GM23338 (cell line): ENCODE data around the gene MRGPRE. TPM values are rescaled to one million over a fixed set of nuclear protein-coding genes. Genes with fewer than 3 reads are reported as not detected.

ENCODE experiments used
- ATAC-seq: fragments of 200-7000 bp; cut with Tn5 transposase; 3 replicates; pipeline ENCODE4 v1.9.1; 2020
- DNase-seq: peaks from one replicate; pipeline ENCODE4 v3.0.0-alpha.2; 2015; ENCODE audit warnings: low spot score
- H2AFZ ChIP-seq: fragments of 200-600 bp; sonication (generic); 2 replicates; pipeline ENCODE4 v1.8.0; 2016; ENCODE audit warnings: antibody characterized with exemption, mild to moderate bottlenecking, moderate library complexity
- H3F3A ChIP-seq: fragments of 200-600 bp; sonication (generic); replicated peaks from 2 replicates; pipeline ENCODE4 v1.8.0; 2017; ENCODE audit warnings: antibody characterized with exemption, mixed run types, low read depth
- H3K27ac ChIP-seq: fragments of 200-600 bp; sonication (generic); 2 replicates; pipeline ENCODE4 v1.6.1; 2016; ENCODE audit warnings: low read depth
- H3K27me3 ChIP-seq: fragments of 200-600 bp; sonication (generic); 2 replicates; pipeline ENCODE4 v1.8.0; 2016; ENCODE audit warnings: mild to moderate bottlenecking, mixed run types, moderate library complexity; ENCODE audit not compliant: insufficient read depth
- H3K36me3 ChIP-seq: fragments of 200-600 bp; sonication (generic); 2 replicates; pipeline ENCODE4 v1.8.0; 2016; ENCODE audit warnings: mild to moderate bottlenecking; ENCODE audit not compliant: insufficient read depth
- H3K4me1 ChIP-seq: fragments of 200-600 bp; sonication (generic); 2 replicates; pipeline ENCODE4 v1.8.0; 2016; ENCODE audit warnings: mild to moderate bottlenecking, moderate library complexity; ENCODE audit not compliant: insufficient read depth
- H3K4me2 ChIP-seq: fragments of 200-600 bp; sonication (generic); 2 replicates; pipeline ENCODE4 v1.7.1; 2017; ENCODE audit warnings: mixed run types
- H3K4me3 ChIP-seq: fragments of 200-600 bp; sonication (generic); 2 replicates; pipeline ENCODE4 v1.6.1; 2016; ENCODE audit warnings: mixed run types
- H3K79me2 ChIP-seq: fragments of 200-600 bp; sonication (generic); replicated peaks from 2 replicates; pipeline ENCODE4 v1.8.0; 2017; ENCODE audit warnings: mild to moderate bottlenecking; ENCODE audit not compliant: insufficient read depth
- H3K9me2 ChIP-seq: fragments of 200-600 bp; sonication (generic); 2 replicates; pipeline ENCODE4 v1.8.0; 2017; ENCODE audit not compliant: insufficient read depth
- H4K20me1 ChIP-seq: fragments of 200-600 bp; sonication (generic); replicated peaks from 2 replicates; pipeline ENCODE4 v1.8.0; 2017; ENCODE audit warnings: mild to moderate bottlenecking; ENCODE audit not compliant: insufficient read depth
- H3K27ac Mint-ChIP-seq: 2 replicates; pipeline ENCODE4 v1.8.0; 2020; ENCODE audit warnings: inconsistent platforms, mild to moderate bottlenecking, moderate library complexity, mixed read lengths
- H3K27me3 Mint-ChIP-seq: 3 replicates; pipeline ENCODE4 v1.8.0; 2022; ENCODE audit warnings: low read depth, mild to moderate bottlenecking, moderate library complexity, mixed read lengths, inconsistent platforms; ENCODE audit not compliant: insufficient read depth, poor library complexity
- H3K36me3 Mint-ChIP-seq: 3 replicates; pipeline ENCODE4 v1.8.0; 2021; ENCODE audit warnings: low read depth, mild to moderate bottlenecking, inconsistent platforms, moderate library complexity, mixed read lengths
- H3K4me1 Mint-ChIP-seq: 3 replicates; pipeline ENCODE4 v1.8.0; 2020; ENCODE audit warnings: mild to moderate bottlenecking, inconsistent platforms, mixed read lengths
- H3K4me3 Mint-ChIP-seq: 3 replicates; pipeline ENCODE4 v1.8.0; 2021; ENCODE audit warnings: moderate library complexity, mild to moderate bottlenecking, inconsistent platforms, mixed read lengths
- H3K9me3 Mint-ChIP-seq: 3 replicates; pipeline ENCODE4 v1.8.0; 2020; ENCODE audit warnings: moderate library complexity, mild to moderate bottlenecking, inconsistent platforms, mixed read lengths
- EZH2 ChIP-seq: fragments of 200-600 bp; sonication (generic); IDR thresholded peaks from one replicate; pipeline ENCODE4 v1.8.0; 2017; ENCODE audit warnings: antibody characterized with exemption, mild to moderate bottlenecking, low read depth; ENCODE audit not compliant: unreplicated experiment
- NANOG ChIP-seq: IDR thresholded peaks from 2 replicates; pipeline ENCODE4 v1.6.1; 2016; ENCODE audit warnings: antibody characterized with exemption, borderline replicate concordance
- ZNF114 ChIP-seq: fragments of 250-450 bp; sonication (Bioruptor Pico); IDR thresholded peaks from 2 replicates; pipeline ENCODE4 v1.5.0; 2020; ENCODE audit warnings: mild to moderate bottlenecking, moderate library complexity
- polyA plus RNA-seq: library from polyadenylated mRNA; unstranded; fragments of >200 nt; fragmentation: Nextera tagmentation; extraction: Ambion mirVana; gene quantifications from 2 replicates; pipeline ENCODE4 v1.2.1, GENCODE V29; 2016
- total RNA-seq: library from RNA; depleted of rRNA; stranded (reverse); fragments of >200 nt; shearing (Covaris generic); gene quantifications from 2 replicates; pipeline ENCODE4 v1.2.3, GENCODE V29; 2014
- TF ChIP-seq, protein P1 (sequence below): IDR thresholded peaks from one replicate; pipeline ENCODE4 v1.6.1; 2018; ENCODE audit warnings: antibody characterized with exemption; ENCODE audit not compliant: unreplicated experiment
- TF ChIP-seq, protein P2 (sequence below): IDR thresholded peaks from 2 replicates; pipeline ENCODE4 v1.6.1; 2016; ENCODE audit warnings: antibody characterized with exemption
- TF ChIP-seq, protein P3 (sequence below), 2 experiments: fragments of 200-600 bp in 1 of 2; sonication (generic) in 1 of 2; conservative IDR thresholded peaks; 2 replicates each; pipeline versions ENCODE4 v1.5.1 to v1.6.1; 2016 to 2017; ENCODE audit warnings: antibody characterized with exemption in 2 of 2, low read depth in 2 of 2, mild to moderate bottlenecking in 2 of 2, moderate library complexity in 1 of 2

Gene MRGPRE
- total and polyA plus RNA-seq, 2 experiments from 2014 or later, result not detected

DNA sequence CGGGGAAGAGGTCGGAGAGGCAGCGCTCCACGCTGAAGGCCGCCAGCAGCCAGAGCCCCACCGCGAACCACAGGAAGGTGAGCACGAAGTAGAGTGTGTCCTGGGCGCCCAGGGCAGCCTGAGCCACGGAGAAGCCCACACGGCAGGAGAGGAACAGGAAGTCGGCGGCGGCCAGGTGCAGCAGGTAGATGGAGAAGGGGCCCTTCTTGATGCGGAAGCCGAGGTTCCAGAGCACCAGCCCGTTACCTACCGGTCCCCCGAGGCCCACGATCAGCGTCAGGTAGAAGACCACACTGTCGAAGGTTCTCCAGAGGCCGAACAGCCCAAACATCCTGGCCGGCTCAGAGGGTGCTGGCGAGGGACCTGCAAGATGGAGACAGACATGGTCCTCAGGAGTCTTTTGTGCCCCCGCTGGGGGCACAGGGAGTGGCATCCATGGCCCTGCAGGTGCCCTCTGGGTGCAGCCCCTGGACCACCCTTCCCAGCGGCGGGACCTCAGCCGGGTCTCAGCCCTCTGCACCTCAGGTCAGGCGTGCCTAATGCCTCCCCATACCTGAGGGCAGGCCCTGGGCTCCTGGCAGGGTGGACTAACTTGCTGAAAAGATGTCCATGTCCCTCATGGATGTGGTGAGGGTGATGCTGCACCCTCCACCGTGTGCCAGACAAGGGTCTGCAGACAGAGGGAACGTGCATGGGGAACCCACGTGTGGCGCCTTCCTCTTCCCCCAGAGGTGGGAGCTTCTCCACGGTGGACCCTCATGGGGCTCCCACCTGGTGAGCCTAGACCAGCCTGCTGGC, 13.5 kb downstream of the MRGPRE start, which contains the start of gene MRGPRG (continued):
- TF ChIP-seq, protein P1, sequence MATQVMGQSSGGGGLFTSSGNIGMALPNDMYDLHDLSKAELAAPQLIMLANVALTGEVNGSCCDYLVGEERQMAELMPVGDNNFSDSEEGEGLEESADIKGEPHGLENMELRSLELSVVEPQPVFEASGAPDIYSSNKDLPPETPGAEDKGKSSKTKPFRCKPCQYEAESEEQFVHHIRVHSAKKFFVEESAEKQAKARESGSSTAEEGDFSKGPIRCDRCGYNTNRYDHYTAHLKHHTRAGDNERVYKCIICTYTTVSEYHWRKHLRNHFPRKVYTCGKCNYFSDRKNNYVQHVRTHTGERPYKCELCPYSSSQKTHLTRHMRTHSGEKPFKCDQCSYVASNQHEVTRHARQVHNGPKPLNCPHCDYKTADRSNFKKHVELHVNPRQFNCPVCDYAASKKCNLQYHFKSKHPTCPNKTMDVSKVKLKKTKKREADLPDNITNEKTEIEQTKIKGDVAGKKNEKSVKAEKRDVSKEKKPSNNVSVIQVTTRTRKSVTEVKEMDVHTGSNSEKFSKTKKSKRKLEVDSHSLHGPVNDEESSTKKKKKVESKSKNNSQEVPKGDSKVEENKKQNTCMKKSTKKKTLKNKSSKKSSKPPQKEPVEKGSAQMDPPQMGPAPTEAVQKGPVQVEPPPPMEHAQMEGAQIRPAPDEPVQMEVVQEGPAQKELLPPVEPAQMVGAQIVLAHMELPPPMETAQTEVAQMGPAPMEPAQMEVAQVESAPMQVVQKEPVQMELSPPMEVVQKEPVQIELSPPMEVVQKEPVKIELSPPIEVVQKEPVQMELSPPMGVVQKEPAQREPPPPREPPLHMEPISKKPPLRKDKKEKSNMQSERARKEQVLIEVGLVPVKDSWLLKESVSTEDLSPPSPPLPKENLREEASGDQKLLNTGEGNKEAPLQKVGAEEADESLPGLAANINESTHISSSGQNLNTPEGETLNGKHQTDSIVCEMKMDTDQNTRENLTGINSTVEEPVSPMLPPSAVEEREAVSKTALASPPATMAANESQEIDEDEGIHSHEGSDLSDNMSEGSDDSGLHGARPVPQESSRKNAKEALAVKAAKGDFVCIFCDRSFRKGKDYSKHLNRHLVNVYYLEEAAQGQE, result no peak

DNA sequence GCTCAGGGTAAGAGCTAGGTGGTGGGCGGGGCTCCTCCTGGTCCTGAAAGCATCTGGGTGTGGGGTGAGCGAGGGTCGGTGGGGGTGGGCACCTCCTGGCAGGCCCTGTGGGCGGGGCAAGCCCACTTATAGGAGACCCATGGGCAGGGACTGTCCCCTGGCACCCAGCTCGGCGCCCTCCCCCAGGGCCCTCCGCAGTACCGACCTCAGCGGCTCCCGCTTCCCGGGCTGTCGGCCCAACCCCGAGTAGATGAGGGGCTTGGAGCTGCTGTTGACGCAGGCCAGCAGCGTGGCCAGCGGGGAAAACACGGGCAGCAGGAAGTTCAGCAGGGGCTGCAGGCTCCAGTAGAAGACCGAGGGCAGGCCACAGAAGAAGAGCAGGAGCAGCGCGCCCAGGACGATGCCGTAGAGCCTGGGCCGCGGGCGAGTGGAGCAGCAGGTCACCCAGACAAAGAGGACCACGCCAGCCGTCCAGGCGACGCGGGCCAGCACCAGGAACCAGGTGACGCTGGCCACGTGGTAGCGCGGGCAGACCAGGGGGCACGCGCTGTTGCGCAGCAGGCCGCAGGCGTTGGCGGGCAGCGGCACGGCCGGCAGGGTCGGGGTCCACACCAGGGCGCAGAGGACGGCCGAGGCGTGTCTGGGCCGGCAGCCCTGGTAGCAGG, 14.3 kb downstream of the MRGPRE start:
- no peaks in the 10 kb centered on the region for H3K36me3 ChIP-seq
- ATAC-seq (no peak), DNase-seq (no peak)
- H3K27me3 ChIP-seq, result no peaks in the 10 kb centered on the region
- no peaks in the 10 kb centered on the region for H3F3A ChIP-seq
- Mint-ChIP-seq H3K36me3 (no peaks in the 10 kb centered on the region), H3K4me3 (no peak overlapping the region), H3K9me3 (no peaks in the 10 kb centered on the region), H3K27ac (no peak overlapping the region), H3K4me1 (peaks cover 26% of the 10 kb centered on the region), H3K27me3 (peaks cover 4% of the 10 kb centered on the region)
- no peaks in the 10 kb centered on the region for H3K79me2 ChIP-seq
- H3K27ac ChIP-seq, result no peak overlapping the region
- no peak overlapping the region for H3K4me3 ChIP-seq
- no peak overlapping the region for H2AFZ ChIP-seq
- no peak overlapping the region for H3K4me2 ChIP-seq
- H3K9me2 ChIP-seq, result no peaks in the 10 kb centered on the region; the same call in 1 of the 2 replicates
- no peaks in the 10 kb centered on the region for H4K20me1 ChIP-seq
- TF ChIP-seq EZH2, result no peak
- no peak for TF ChIP-seq NANOG
- TF ChIP-seq ZNF114 (CRISPR knock-in tag), result no peak
- TF ChIP-seq, protein P2, sequence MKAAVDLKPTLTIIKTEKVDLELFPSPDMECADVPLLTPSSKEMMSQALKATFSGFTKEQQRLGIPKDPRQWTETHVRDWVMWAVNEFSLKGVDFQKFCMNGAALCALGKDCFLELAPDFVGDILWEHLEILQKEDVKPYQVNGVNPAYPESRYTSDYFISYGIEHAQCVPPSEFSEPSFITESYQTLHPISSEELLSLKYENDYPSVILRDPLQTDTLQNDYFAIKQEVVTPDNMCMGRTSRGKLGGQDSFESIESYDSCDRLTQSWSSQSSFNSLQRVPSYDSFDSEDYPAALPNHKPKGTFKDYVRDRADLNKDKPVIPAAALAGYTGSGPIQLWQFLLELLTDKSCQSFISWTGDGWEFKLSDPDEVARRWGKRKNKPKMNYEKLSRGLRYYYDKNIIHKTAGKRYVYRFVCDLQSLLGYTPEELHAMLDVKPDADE, result no peak
- TF ChIP-seq, protein P3, sequence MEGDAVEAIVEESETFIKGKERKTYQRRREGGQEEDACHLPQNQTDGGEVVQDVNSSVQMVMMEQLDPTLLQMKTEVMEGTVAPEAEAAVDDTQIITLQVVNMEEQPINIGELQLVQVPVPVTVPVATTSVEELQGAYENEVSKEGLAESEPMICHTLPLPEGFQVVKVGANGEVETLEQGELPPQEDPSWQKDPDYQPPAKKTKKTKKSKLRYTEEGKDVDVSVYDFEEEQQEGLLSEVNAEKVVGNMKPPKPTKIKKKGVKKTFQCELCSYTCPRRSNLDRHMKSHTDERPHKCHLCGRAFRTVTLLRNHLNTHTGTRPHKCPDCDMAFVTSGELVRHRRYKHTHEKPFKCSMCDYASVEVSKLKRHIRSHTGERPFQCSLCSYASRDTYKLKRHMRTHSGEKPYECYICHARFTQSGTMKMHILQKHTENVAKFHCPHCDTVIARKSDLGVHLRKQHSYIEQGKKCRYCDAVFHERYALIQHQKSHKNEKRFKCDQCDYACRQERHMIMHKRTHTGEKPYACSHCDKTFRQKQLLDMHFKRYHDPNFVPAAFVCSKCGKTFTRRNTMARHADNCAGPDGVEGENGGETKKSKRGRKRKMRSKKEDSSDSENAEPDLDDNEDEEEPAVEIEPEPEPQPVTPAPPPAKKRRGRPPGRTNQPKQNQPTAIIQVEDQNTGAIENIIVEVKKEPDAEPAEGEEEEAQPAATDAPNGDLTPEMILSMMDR (conservative IDR thresholded peaks at IDR 0.05; ENCODE audit: low read depth in 2 of 2), result no peak
- peaks cover 13% of the 10 kb centered on the region; the same call in 1 of the 2 replicates for H3K4me1 ChIP-seq
